NCI-H446 treated with DMSO at 0.1 percent for 48 hours (cell line): ENCODE data around the gene MRPS18A.
"Not testable (repeated sequence)": the region's sequence is repeated elsewhere in the genome, so short reads cannot be mapped to it uniquely, and the experiment has no call there.

ENCODE experiments used
- DNase-seq: peaks from one replicate; lab custom pipeline; 2025; lab: John Stamatoyannopoulos, UW

The MRPS18A gene

GRCh38 chr6:43717389-43717788 is 29.8 kb upstream of the MRPS18A start:
- DNase-seq, result no peak

- DNase-seq, result peak; percentile 75
Observed at GRCh38 chr6:43716099-43716498, 28.5 kb upstream of the MRPS18A start.

- no peak for DNase-seq
Observed at GRCh38 chr6:43715056-43715788, 27.6 kb upstream of the MRPS18A start.

- no peak for DNase-seq
Observed at GRCh38 chr6:43714311-43715055, 26.9 kb upstream of the MRPS18A start.

- DNase-seq, result no peak
Observed at GRCh38 chr6:43713643-43714310, 26.2 kb upstream of the MRPS18A start.

GRCh38 chr6:43712579-43712978 is 25.0 kb upstream of the MRPS18A start:
- DNase-seq, result no peak

- DNase-seq, result no peak
Observed at GRCh38 chr6:43710576-43710975, 23.0 kb upstream of the MRPS18A start.

- no peak for DNase-seq
Observed at GRCh38 chr6:43709654-43710303, 22.2 kb upstream of the MRPS18A start.

- no peak for DNase-seq
Observed at GRCh38 chr6:43708860-43709653, 21.5 kb upstream of the MRPS18A start.

GRCh38 chr6:43707767-43708166 is 20.2 kb upstream of the MRPS18A start:
- no peak for DNase-seq

GRCh38 chr6:43707269-43707668 is 19.7 kb upstream of the MRPS18A start:
- DNase-seq, result no peak

- DNase-seq, result no peak
Observed at GRCh38 chr6:43706788-43707187, 19.2 kb upstream of the MRPS18A start.

GRCh38 chr6:43705996-43706395 is 18.4 kb upstream of the MRPS18A start:
- DNase-seq, result no peak

GRCh38 chr6:43703512-43704429 is 16.2 kb upstream of the MRPS18A start:
- DNase-seq, result no peak

GRCh38 chr6:43702534-43703440 is 15.2 kb upstream of the MRPS18A start:
- DNase-seq, result no peak

GRCh38 chr6:43702171-43702533 is 14.6 kb upstream of the MRPS18A start:
- DNase-seq, result no peak

- DNase-seq, result not testable (repeated sequence)
Observed at GRCh38 chr6:43700939-43701560, 13.5 kb upstream of the MRPS18A start.

GRCh38 chr6:43699564-43700186 is 12.1 kb upstream of the MRPS18A start:
- DNase-seq, result no peak
